HEK293 (cell line): Measurements from ENCODE around the gene TASP1.

ENCODE experiments used
- PRDM10 ChIP-seq: fragments of 450-650 bp; formaldehyde crosslinking; IDR thresholded peaks from 2 replicates; pipeline ENCODE4 v1.5.1; 2016; ENCODE audit warnings: missing biosample characterization, missing genetic modification characterization
- TCF7L2 ChIP-seq: IDR thresholded peaks from 2 replicates; pipeline ENCODE4 v1.6.1; 2011; ENCODE audit warnings: low read depth, mild to moderate bottlenecking, inconsistent platforms, low read length, moderate library complexity, borderline replicate concordance
- TRIM28 ChIP-seq: IDR thresholded peaks from 2 replicates; pipeline ENCODE4 v1.6.1; 2011; ENCODE audit warnings: low read length, control low read depth, borderline replicate concordance
- ZBTB11 ChIP-seq: fragments of 450-650 bp; formaldehyde crosslinking; conservative IDR thresholded peaks from 2 replicates; pipeline ENCODE4 v1.5.1; 2016; ENCODE audit warnings: low read depth, missing biosample characterization, missing genetic modification characterization
- ZNF341 ChIP-seq: fragments of 450-650 bp; formaldehyde crosslinking; IDR thresholded peaks from 2 replicates; pipeline ENCODE4; 2016; ENCODE audit warnings: low read depth, missing biosample characterization, missing genetic modification characterization
- ZNF555 ChIP-seq: fragments of 450-650 bp; formaldehyde crosslinking; conservative IDR thresholded peaks from 2 replicates; pipeline ENCODE4 v1.5.1; 2017; ENCODE audit warnings: missing biosample characterization, mild to moderate bottlenecking, missing genetic modification characterization, inconsistent platforms

- TF ChIP-seq ZNF555 (no peak), ZNF341 (tag by site-specific recombination) (no peak), TCF7L2 (no peak), ZBTB11 (tag by site-specific recombination) (no peak), TRIM28 (no peak), PRDM10 (tag by site-specific recombination) (no peak)
Measured at GRCh38 chr20:13356591-13356990, 282.1 kb downstream of the TASP1 start.
